ENCODE measurements around the gene SULT1C3.

SULT1C3 gene

DNA sequence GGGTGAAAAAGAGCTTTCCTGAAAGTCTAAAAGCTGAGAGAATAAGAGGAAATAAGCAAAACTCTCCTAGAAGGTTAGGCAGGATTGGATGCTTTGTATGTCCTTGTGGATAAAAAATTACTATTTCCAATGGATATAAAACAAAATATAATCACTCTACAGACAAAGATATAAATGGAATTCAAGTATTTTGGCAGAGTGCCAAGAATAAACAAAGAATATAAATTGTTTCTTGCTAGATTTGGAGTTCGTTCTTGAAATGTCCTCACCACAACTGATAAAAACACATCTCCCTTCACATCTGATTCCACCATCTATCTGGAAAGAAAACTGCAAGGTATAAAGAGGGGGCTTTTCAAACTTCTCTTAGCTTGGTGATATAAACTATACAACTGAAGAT lies 13.3 kb downstream of the SULT1C3 start:
- TF ChIP-seq SIN3A (IDR thresholded peaks at IDR 0.05; ENCODE audit: borderline replicate concordance, insufficient read depth, low read length), result no peak
- TF ChIP-seq FOXP2 (optimal IDR thresholded peaks at IDR 0.05; ENCODE audit: borderline replicate concordance, extremely low read depth, extremely low read length, insufficient read depth), result no peak
- no peak for TF ChIP-seq POLR2AphosphoS5 (IDR thresholded peaks at IDR 0.05; ENCODE audit: low read depth, low read length)
- TF ChIP-seq TAF1 (IDR thresholded peaks at IDR 0.05; ENCODE audit: borderline replicate concordance, insufficient read depth, low read length), result no peak
- TF ChIP-seq, protein P1, sequence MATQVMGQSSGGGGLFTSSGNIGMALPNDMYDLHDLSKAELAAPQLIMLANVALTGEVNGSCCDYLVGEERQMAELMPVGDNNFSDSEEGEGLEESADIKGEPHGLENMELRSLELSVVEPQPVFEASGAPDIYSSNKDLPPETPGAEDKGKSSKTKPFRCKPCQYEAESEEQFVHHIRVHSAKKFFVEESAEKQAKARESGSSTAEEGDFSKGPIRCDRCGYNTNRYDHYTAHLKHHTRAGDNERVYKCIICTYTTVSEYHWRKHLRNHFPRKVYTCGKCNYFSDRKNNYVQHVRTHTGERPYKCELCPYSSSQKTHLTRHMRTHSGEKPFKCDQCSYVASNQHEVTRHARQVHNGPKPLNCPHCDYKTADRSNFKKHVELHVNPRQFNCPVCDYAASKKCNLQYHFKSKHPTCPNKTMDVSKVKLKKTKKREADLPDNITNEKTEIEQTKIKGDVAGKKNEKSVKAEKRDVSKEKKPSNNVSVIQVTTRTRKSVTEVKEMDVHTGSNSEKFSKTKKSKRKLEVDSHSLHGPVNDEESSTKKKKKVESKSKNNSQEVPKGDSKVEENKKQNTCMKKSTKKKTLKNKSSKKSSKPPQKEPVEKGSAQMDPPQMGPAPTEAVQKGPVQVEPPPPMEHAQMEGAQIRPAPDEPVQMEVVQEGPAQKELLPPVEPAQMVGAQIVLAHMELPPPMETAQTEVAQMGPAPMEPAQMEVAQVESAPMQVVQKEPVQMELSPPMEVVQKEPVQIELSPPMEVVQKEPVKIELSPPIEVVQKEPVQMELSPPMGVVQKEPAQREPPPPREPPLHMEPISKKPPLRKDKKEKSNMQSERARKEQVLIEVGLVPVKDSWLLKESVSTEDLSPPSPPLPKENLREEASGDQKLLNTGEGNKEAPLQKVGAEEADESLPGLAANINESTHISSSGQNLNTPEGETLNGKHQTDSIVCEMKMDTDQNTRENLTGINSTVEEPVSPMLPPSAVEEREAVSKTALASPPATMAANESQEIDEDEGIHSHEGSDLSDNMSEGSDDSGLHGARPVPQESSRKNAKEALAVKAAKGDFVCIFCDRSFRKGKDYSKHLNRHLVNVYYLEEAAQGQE (IDR thresholded peaks at IDR 0.05; ENCODE audit: insufficient read depth in 1 of 2, low read depth in 2 of 2, low read length in 2 of 2), result no peak

DNA sequence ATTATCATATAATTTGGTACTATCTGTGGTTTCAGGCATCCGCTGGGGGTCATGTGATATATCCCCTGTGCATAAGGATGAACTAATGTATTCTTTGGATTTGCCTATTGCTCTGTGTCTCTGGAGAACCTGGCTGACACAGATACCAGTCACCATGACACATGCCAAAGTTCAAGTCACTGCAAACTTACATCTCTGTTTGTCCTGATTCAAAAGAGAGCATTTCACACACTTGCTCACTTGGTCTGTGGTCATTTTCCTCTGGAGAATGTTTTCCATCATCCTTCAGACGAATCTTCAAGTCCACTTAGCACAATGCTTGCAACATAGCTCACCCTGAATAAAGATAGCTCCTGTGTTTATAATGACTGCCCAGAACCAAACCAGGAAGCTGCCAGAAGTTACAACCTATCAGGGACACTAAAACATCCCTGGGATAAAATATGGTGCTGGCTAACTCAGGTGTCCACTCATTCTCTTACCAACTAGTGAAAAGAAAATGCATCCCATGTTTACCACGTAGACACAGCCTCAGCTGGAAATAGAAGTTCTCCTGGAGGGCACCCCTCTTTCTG lies 18.1 kb downstream of the SULT1C3 start:
- TF ChIP-seq FOXP2 (optimal IDR thresholded peaks at IDR 0.05; ENCODE audit: borderline replicate concordance, extremely low read depth, extremely low read length, insufficient read depth), result no peak
- TF ChIP-seq POLR2AphosphoS5 (IDR thresholded peaks at IDR 0.05; ENCODE audit: low read depth, low read length), result no peak
- TF ChIP-seq, protein P1 (IDR thresholded peaks at IDR 0.05; ENCODE audit: insufficient read depth in 1 of 2, low read depth in 2 of 2, low read length in 2 of 2), result no peak
- TF ChIP-seq TAF1 (IDR thresholded peaks at IDR 0.05; ENCODE audit: borderline replicate concordance, insufficient read depth, low read length), result no peak
- no peak for TF ChIP-seq SIN3A (IDR thresholded peaks at IDR 0.05; ENCODE audit: borderline replicate concordance, insufficient read depth, low read length)

DNA sequence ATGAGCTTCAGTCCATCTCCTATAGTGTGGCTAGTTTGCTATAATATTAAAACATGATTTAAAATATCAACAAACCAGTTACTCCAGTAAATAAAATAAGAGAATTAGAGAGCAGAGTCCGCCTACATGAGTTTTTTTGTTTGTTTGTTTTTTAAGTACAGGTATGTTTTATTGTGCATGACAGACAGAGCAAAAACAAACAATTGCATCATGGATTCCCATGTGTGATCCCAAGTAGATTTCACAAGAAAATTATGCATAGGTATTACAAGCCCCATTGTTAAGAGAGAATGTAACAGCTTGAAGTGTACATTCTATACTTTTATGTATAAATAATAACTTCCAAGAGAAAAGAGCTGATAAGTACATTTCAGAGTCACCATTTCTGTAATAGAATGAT lies 21.0 kb downstream of the SULT1C3 start:
- no peak for TF ChIP-seq FOXP2 (optimal IDR thresholded peaks at IDR 0.05; ENCODE audit: borderline replicate concordance, extremely low read depth, extremely low read length, insufficient read depth)
- no peak for TF ChIP-seq SIN3A (IDR thresholded peaks at IDR 0.05; ENCODE audit: borderline replicate concordance, insufficient read depth, low read length)
- no peak for TF ChIP-seq TAF1 (IDR thresholded peaks at IDR 0.05; ENCODE audit: borderline replicate concordance, insufficient read depth, low read length)
- no peak for TF ChIP-seq POLR2AphosphoS5 (IDR thresholded peaks at IDR 0.05; ENCODE audit: low read depth, low read length)
- TF ChIP-seq, protein P1 (IDR thresholded peaks at IDR 0.05; ENCODE audit: insufficient read depth in 1 of 2, low read depth in 2 of 2, low read length in 2 of 2), result no peak

DNA sequence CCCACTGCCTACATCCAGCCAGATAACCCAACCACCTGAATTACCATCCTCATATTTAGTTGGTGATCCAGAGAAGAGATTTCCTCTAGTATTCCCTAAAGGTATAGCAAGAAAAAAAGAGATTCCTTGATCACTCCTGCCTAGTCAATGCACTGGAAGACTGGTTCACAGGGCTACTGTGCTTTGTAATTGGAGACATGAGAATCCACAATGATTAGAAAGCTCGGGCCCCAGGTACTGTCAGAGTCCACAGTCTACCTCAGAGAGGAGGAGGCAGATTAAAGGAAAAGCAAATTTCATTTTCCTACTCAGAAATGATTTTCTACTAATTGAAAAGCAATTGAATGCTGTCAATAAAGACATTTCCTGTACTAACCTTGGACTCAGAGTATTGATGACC lies 22.3 kb downstream of the SULT1C3 start:
- no peak for TF ChIP-seq POLR2AphosphoS5 (IDR thresholded peaks at IDR 0.05; ENCODE audit: low read depth, low read length)
- TF ChIP-seq, protein P1 (IDR thresholded peaks at IDR 0.05; ENCODE audit: insufficient read depth in 1 of 2, low read depth in 2 of 2, low read length in 2 of 2), result no peak
- no peak for TF ChIP-seq SIN3A (IDR thresholded peaks at IDR 0.05; ENCODE audit: borderline replicate concordance, insufficient read depth, low read length)
- TF ChIP-seq TAF1 (IDR thresholded peaks at IDR 0.05; ENCODE audit: borderline replicate concordance, insufficient read depth, low read length), result no peak
- TF ChIP-seq FOXP2 (optimal IDR thresholded peaks at IDR 0.05; ENCODE audit: borderline replicate concordance, extremely low read depth, extremely low read length, insufficient read depth), result no peak
